K562 (cell line): Measurements from ENCODE around the gene TRIP6. TPM values are rescaled to one million over a fixed set of nuclear protein-coding genes. Genes with fewer than 3 reads are reported as not detected.
A peak's percentile ranks its signal among the peaks of the same experiment; 100 is the strongest.

Source experiments
- ARNT ChIP-seq, 2 experiments: fragments of 450-650 bp; IDR thresholded peaks; 2 replicates each; pipeline ENCODE4 v1.6.1; 2016; ENCODE audit warnings: mild to moderate bottlenecking in 1 of 2
- DMBX1 ChIP-seq: fragments of 250-450 bp; sonication (Bioruptor Pico); IDR thresholded peaks from 2 replicates; pipeline ENCODE4 v1.8.0; 2022; ENCODE audit warnings: inconsistent platforms, mild to moderate bottlenecking, moderate library complexity, borderline replicate concordance
- E2F6 ChIP-seq, 2 experiments: IDR thresholded peaks; 2 replicates each; pipeline ENCODE4 v1.6.1; 2011; ENCODE audit warnings: borderline replicate concordance in 1 of 2, control low read depth in 1 of 2, low read depth in 1 of 2, low read length in 1 of 2, mild to moderate bottlenecking in 1 of 2, mixed read lengths in 1 of 2, moderate library complexity in 1 of 2; ENCODE audit not compliant: insufficient read depth in 1 of 2, insufficient read length in 1 of 2, poor library complexity in 1 of 2, severe bottlenecking in 1 of 2; ENCODE audit errors: extremely low read depth in 1 of 2
- GATAD2B ChIP-seq: fragments of 450-650 bp; IDR thresholded peaks from 2 replicates; pipeline ENCODE4 v1.6.1; 2017; ENCODE audit warnings: mild to moderate bottlenecking, borderline replicate concordance
- HMGN3 ChIP-seq: IDR thresholded peaks from 2 replicates; pipeline ENCODE4 v1.6.1; 2011; ENCODE audit warnings: borderline replicate concordance, low read depth, mild to moderate bottlenecking, mixed read lengths, low read length; ENCODE audit not compliant: insufficient read length; ENCODE audit errors: extremely low read depth
- RBM25 ChIP-seq: fragments of 200-400 bp; formaldehyde crosslinking; IDR thresholded peaks from 2 replicates; pipeline ENCODE4 v1.6.1; 2018; ENCODE audit warnings: low read length, low read depth, moderate library complexity; ENCODE audit not compliant: severe bottlenecking
- TRIM28 ChIP-seq: fragments of 450-650 bp; IDR thresholded peaks from 2 replicates; pipeline ENCODE4 v1.6.1; 2017
- ZFX ChIP-seq: sonication (generic); formaldehyde crosslinking; IDR thresholded peaks from 2 replicates; pipeline ENCODE4 v1.8.0; 2022; ENCODE audit warnings: mild to moderate bottlenecking, missing genetic modification reagents, moderate library complexity
- ZNF592 ChIP-seq: fragments of 450-650 bp; IDR thresholded peaks from 2 replicates; pipeline ENCODE4 v1.6.1; 2017; ENCODE audit warnings: antibody characterized with exemption, mild to moderate bottlenecking
- ZNF696 ChIP-seq: fragments of 250-450 bp; sonication (Bioruptor Pico); conservative IDR thresholded peaks from 2 replicates; pipeline ENCODE4 v1.4.0; 2020; ENCODE audit warnings: mild to moderate bottlenecking, moderate library complexity
- ZNF717 ChIP-seq: fragments of 250-450 bp; sonication (Bioruptor Pico); IDR thresholded peaks from 2 replicates; pipeline ENCODE4 v1.5.0; 2021
- polyA plus RNA-seq, 8 experiments: library from polyadenylated mRNA; depleted of rRNA in 4 of 8; stranded (reverse) in 5 of 8; unstranded in 3 of 8; fragments of >200 nt; fragmentation: Nextera tagmentation in 2 of 8; fragmentation: Illumina TruSeq in 1 of 8; extraction: Ambion mirVana in 2 of 8; extraction: Trizol in 1 of 8; gene quantifications; 2 replicates each; pipeline versions ENCODE4 v1.2.1 to v1.2.3, GENCODE V29; 2011 to 2014; ENCODE audit warnings: inconsistent platforms in 1 of 8, missing spikeins in 1 of 8
- total RNA-seq, 7 experiments: library from RNA; depleted of rRNA in 6 of 7; stranded (reverse); fragments of >200 nt in 6 of 7; fragmentation: Illumina TruSeq in 2 of 7; extraction: Trizol in 2 of 7; gene quantifications; 2 replicates each; pipeline versions ENCODE4 v1.2.1 to v1.2.3, GENCODE V29; 2011 to 2021; ENCODE audit warnings: low replicate concordance in 1 of 7
- TF ChIP-seq, protein P1 (sequence below): sonication (generic); formaldehyde crosslinking; IDR thresholded peaks from 2 replicates; pipeline ENCODE4 v1.8.0; 2022; ENCODE audit warnings: missing genetic modification reagents, mild to moderate bottlenecking, moderate library complexity, borderline replicate concordance
- TF ChIP-seq, protein P2 (sequence below): sonication (generic); formaldehyde crosslinking; IDR thresholded peaks from 2 replicates; pipeline ENCODE4 v1.8.1; 2022; ENCODE audit warnings: missing genetic modification reagents
- TF ChIP-seq, protein P3 (sequence below): fragments of 450-650 bp; conservative IDR thresholded peaks from 2 replicates; pipeline ENCODE4 v1.6.1; 2016; ENCODE audit warnings: missing genetic modification characterization, low read depth, mild to moderate bottlenecking, missing compliant biosample characterization, moderate library complexity

TRIP6 gene
- total and polyA plus RNA-seq, 9 of the 15 experiments (the other 6 are each of a cell fraction or from before 2014, with no cell fraction given): 5.9 to 141 (median 54.0) TPM

DNA sequence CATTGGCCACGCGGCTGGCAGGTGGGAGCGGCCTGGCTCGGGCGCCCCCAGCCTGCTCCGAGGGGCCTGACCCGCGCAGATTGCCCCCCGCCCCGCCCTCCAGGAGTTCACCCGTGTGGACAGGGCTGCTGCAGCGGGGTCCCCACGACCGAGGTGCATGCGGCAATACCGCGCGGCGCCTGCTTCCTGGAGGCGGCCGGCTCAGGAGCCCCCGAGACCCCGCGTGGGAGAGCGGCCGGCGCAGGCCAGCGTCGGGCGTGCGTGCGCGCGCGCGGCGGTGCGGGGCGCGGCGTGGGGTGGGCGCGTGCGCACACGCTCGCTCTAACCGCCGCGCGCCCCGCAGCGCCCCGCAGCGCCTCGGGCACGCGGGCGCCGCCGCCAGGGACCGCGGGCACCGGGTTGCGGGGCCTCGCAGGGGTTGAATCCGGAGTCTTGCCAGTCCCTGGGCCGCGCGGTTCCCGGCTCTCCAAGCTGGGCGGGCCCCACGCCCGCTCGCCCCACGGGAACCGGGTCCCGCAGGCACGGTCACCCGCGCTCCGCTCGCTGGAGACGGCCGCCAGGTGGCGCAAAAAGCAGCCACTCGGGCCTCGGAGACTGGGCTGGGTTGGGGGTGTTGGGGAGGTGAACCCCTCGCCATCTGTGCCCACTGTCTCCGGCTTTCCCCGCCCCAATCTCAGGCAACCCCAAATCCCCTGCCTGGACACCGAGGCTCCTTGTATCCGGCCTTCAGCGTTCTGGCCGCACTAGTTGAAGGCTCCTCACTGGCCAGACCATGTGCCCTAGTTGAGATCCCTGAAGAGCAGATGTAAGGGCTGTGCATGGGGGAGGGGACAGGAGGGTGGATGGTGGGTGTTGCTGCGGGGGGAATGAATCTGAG lies 29.8 kb downstream of the TRIP6 start (continued):
- TF ChIP-seq E2F6 (IDR thresholded peaks at IDR 0.05; ENCODE audit: borderline replicate concordance in 1 of 2, extremely low read depth in 1 of 2, insufficient read depth in 1 of 2, insufficient read length in 1 of 2, low read depth in 1 of 2, low read length in 1 of 2, poor library complexity in 1 of 2, severe bottlenecking in 1 of 2) (peak in 1 of 2 experiments; percentile 14), GATAD2B (peak; percentile 87; the same call in 1 of the 2 replicates), RBM25 (no peak), ARNT (IDR thresholded peaks at IDR 0.05) (no peak), TRIM28 (no peak), DMBX1 (CRISPR knock-in tag) (no peak), ZNF696 (CRISPR knock-in tag) (no peak), ZNF592 (peak; percentile 38; the same call in 1 of the 2 replicates), HMGN3 (peak; percentile 47), ZNF717 (CRISPR knock-in tag) (no peak), ZFX (CRISPR knock-in tag) (no peak; the same call in 1 of the 2 replicates)
- TF ChIP-seq, protein P1, sequence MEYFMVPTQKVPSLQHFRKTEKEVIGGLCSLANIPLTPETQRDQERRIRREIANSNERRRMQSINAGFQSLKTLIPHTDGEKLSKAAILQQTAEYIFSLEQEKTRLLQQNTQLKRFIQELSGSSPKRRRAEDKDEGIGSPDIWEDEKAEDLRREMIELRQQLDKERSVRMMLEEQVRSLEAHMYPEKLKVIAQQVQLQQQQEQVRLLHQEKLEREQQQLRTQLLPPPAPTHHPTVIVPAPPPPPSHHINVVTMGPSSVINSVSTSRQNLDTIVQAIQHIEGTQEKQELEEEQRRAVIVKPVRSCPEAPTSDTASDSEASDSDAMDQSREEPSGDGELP (CRISPR knock-in tag): peak; percentile 14; the same call in 1 of the 2 replicates
- TF ChIP-seq, protein P2, sequence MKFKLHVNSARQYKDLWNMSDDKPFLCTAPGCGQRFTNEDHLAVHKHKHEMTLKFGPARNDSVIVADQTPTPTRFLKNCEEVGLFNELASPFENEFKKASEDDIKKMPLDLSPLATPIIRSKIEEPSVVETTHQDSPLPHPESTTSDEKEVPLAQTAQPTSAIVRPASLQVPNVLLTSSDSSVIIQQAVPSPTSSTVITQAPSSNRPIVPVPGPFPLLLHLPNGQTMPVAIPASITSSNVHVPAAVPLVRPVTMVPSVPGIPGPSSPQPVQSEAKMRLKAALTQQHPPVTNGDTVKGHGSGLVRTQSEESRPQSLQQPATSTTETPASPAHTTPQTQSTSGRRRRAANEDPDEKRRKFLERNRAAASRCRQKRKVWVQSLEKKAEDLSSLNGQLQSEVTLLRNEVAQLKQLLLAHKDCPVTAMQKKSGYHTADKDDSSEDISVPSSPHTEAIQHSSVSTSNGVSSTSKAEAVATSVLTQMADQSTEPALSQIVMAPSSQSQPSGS (CRISPR knock-in tag): peak; percentile 62; the same call in 1 of the 2 replicates
- TF ChIP-seq, protein P3, sequence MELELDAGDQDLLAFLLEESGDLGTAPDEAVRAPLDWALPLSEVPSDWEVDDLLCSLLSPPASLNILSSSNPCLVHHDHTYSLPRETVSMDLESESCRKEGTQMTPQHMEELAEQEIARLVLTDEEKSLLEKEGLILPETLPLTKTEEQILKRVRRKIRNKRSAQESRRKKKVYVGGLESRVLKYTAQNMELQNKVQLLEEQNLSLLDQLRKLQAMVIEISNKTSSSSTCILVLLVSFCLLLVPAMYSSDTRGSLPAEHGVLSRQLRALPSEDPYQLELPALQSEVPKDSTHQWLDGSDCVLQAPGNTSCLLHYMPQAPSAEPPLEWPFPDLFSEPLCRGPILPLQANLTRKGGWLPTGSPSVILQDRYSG (tag): no peak
